Stimulated activated naive CD4-positive, alpha-beta T cell treated with Interleukin-2 at 50 U/mL for 16 hours (primary cell): ENCODE measurements around the gene PKIG.

Experiments used
- DNase-seq: peaks from one replicate; lab custom pipeline; 2025; lab: John Stamatoyannopoulos, UW

The PKIG gene

DNA sequence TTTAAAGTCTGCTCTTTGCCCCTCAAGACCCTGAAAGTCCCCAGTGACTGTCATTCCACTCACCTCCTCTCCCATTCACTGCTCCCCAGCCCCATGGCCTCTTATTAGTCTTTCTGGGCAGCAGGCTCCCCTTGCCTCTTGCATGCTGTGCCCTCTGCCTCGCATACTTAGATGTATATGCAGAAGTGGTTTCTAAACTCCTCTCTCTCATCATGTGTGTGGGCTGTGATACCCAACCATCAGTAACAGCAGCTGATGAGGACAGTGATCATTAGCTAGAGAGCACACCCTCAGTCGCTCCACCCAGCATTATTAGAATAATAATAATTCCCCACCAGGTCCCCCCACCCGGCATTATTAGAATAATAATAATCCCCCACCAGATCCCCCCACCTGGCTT is 14.5 kb downstream of the PKIG start:
- DNase-seq = no peak

DNA sequence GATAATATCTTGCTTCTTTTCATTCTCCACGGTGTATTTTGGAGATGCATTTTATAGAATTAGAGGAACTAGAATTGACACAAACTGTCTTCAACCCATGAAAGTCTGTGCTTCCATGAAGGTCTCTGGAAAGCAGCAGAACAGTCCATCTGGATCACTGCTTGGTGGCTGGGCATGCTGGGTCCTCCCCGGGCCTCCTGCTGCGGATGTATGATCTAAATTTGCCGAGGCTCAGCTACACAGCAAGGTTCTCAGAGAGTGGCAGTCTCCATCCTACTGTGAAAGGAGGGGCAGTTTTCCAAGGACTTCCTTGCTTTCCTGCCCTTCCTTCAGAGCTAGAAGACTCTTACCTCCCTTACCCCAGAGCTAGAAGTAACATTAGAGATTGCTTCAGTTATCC is 15.1 kb downstream of the PKIG start:
- DNase-seq = no peak

DNA sequence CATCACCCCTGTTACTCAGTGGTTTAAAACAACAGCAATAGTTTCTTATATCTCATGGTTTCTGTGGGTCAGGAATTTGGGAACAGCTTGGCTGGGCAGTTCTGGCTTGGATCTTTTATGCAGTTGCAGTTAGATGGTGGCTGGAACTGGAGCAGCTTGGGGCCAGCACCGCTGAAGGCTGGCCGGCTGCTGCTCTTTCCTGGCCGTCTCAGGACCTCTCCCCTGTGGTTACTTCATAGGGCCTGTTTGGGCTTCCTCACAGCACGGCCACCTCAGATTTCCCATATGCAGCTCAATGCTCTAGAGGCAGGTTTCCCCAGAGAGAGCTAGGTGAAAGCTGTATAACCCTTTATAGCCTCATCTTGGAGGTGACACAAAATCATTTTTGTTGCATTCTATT is 15.6 kb downstream of the PKIG start:
- DNase-seq = no peak

DNA sequence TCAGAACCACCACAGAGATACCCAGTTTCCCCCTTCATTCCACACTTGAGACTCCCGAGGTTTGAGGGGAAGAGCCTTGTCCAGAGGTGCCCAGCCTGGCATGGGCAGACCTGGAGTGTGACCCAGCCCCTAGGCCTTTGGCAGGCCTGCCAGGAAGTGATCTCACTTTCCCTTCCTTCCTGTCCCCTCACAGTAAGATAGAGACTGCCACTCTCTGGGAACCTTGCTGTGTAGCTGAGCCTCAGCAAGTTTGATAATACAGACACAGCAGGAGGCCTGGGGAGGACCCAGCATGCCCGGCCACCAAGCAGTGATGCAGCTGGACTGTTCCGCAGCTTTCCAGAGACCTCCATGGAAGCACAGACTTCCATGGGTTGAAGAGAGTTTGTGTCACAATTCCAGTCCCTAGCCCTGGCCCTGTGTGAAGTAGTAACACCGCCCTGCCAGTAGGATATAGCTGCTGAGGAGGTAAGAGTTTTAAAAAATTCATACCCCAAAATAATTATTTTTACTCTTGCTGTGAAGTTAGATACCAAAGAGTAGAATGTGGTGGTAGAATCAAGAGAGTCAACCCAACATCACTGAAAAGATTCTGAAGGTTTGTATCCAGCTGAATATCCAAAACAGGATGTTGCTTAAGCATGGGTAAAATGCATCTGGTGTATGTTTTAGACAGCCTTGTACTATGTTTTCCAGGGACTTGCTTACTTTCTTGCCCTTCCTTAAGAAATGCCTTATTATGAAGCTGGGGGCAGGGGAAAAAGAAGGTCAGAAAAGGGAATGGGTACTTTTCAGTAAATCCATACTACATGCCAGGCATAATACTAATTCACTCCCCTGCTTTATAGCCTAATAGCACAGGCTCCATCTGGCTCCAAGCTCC is 16.3 kb downstream of the PKIG start:
- DNase-seq = no peak

DNA sequence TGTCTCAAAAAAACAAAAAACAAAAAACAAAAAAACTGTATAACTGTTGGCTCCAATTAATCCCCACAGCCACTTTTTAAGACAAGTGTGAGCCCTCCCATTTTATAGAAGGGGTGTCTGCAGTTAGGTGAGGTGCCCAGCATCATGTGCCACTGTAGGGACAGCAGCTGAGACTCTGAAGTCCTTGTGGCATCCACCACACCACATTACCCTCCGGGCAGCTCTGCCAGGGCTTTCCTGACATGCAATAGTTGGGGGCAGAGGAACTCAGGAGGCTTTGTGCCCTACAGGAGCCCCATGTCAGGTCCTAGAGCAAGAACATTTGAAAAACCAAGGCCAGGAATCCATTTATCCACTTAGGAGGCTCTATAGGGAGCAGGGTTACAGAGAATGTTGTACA is 17.3 kb downstream of the PKIG start:
- DNase-seq = no peak

DNA sequence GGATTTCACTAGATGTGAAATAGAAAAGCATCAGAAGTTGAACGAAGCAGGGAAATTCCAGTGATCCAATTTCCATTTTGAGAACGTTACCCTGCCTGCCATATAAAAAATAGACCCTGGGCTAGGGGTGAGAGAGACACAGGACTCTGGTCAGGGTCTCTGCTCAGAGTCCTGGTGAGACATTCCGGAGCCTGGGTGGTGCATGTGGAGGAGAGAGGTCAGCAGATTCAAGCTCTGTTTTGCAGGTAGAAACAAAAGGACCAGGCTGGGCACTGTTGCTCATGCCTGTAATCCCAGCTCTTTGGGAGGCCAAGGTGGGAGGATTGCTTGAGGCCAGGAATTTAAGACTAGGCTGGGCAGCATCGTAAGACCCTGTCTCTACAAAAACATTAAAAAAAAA is 17.9 kb downstream of the PKIG start:
- no peak for DNase-seq

DNA sequence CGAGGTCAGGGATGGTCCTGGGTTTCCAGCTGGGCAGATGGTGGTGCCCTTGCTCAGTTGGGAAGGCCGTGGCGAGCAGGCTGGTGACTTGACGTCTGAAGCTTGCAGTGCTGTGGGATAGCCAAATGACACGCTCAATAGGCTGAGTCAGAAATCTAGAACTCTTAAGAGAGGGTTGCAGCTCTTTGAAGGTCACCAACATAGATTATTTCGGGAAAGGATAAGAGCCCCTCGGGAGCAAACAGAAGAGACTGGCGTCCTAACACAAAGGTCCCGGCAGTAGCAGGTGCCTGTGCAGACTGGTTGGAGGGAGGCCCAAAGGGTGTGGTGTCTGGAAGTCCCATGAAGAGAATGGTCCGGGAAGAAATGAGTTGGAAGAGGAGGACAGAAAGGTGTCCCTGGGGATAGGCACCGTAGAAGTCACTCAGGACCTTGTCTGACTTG is 18.4 kb downstream of the PKIG start:
- no peak for DNase-seq

DNA sequence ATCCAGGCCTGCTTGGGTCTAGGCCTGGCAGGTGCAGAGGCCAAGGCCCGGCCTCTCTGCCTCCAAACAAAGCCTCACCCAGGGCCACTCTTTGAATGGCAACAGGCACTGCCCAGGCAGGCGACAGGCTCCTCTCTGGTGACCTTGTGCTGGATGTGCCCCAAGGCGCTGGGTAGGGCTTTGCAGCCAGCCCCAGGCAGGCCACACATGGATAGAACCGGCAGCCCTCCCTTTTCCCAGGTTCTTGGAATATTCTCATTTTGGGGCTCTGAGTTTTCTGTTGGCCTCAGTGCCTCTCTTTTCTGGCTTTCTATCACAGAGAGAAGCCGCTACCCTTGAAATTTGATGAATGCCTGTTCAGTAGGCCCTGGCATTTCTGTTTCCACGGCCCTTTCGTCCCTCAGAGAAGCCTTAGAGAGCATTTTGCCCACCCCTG is 18.9 kb downstream of the PKIG start:
- DNase-seq = no peak

DNA sequence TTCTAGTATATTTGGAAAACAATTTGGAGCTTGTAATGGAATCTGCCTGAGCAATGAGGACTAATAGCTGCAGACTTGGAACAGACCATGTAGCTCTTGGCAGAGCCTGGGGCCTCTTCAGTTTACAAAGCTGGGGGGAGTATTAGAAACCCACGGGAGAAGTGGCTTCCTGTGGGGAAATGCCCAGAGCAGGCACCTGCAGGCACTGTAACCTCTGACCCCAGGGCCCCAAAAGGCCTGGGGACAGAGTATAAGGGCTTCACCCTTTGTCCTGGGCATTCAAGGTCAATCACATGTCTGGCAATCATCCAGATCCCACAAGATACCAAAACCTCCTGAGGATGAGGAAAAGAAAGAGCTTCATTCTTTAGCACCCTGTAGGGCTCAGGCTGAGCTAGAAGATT is 19.4 kb downstream of the PKIG start:
- DNase-seq = no peak

DNA sequence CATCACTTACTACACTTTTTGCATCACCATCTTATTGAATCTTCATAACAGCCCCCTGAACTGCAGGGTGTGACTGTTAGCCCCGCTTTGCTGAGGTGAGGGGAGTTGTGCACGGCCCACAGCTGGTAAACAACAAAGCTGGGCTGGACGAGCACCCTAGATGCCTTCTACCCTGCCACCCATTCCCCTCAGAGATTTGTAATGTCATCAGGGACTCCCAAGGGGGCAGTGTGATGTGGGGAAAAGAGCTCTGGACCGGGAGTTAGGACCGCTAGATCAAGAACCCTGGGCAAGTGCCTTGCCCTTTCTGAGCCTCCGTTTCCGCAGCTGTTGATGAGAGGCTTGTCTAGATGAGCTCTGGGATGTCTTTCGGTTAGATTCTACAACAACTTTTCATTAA is 20.9 kb downstream of the PKIG start:
- no peak for DNase-seq

DNA sequence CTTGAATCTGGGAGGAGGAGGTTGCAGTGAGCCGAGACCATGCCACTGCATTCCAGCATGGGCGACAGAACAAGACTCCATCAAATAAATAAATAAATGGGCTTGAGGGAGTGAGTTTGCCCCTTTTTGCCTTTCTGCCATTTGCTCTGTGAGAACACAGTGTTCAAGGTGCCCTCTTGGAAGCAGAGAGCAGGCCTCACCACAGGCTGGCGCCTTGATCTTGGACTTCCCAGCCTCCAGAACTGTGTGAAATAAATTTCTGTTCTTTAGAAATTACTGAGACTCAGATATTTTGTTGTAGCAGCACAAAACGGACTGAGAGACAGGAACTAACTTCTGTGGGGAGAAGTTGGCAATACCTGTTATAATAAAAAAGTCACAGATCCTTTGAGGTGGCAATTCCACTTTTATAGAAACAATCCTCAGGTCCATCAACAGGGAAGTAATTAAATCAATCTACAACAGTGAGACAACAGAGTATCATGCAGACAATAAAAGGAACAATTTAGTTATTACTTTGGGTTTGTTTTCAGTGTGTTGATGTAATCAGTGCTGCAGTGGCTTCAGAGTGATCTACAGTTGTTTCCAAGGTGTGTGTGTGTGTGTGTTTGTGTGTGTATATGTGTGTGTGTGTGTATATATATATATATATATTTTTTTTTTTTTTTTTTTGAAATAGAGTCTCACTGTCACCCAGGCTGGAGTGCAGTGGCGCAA is 24.5 kb downstream of the PKIG start:
- DNase-seq = no peak

DNA sequence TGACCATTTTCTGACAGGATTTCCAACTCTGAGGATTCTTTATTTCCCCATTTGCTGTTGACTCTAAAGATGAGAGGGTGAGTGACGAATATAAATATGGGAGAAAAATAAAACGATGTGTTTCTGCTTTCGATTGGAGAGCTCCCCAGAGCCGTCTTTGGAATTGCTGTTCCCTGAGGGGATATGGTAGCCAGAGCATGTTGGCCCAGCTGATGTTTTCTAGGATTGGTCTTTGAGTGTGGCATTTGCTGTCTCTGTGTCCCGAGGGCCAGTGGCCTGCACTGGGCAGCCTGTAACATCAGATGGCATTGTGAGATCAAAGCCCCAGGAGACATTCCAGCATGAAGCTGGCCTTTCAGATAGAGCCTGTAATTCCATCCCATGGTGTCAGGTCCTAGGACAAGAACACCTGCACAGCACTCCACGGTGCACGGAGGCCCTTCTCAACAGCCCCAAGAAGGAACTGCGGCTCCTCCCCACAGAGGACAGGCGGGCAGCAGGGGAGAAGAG is 26.7 kb downstream of the PKIG start:
- no peak for DNase-seq

DNA sequence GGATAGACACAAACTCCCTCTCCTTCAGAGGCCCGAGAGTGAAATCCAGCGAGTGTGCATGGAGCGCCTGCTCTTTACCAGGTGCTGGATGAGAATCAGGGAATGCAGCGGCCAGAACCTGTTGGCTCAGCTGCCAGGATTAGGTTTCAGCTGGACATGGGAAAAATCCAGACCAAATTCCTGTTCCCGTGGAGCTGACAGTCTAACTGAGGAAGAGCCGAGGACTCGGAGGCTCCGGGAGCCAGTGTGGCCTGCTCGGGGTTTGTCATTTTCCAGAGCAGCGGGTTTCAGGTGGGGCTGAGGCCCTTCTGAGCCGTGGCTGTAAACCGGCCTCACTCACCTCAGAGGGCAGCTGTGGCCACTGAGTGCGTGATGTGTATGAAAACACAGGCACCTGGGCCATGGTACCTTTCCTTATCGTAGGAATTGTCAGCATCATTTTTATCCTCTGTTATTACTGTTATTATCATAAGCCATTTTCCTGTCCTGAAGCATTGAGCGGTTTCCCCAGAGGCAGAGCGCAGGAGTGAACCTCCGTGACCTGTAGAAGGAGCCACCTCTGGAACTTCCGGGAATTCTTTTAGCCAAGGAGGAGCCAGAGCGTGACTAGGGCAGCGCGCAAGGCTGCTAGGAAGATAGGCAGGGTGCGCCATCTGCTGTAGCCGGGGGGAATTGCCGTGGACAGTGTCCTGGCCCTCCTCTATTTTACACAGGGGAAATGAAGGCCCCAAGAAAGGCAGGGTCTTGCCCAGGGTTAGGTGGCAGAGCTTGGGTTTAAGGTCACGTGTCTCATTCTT is 27.3 kb downstream of the PKIG start:
- DNase-seq = peak; percentile 73

DNA sequence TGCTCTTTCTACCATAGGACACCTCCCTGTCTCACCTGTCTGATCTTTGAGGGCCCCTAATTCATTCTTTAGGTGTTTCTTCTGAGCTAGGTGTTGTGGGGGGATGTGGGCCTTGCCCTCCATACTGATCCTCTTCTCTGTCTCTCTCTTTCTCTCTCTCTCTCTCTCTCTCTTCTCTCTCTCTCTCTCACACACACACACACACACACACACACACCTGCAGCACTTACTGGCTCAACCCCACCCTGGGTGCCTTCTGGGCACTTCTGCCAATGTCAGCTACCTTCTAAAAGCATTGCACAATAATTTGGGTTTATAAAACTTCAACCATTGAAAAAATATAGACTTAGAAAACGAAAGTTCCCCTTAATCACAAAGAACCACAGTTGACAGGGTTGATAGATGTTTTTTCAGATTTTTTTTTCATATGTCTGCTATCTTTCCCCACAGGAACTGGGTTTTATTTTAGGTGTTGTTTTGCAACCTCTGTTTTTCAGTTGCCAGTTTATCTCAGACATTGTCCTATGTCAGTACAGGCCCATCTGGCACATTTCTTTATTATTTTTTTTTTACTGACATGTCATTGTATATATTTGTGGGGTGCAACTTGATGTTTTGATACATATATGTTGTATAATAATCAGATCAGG is 28.1 kb downstream of the PKIG start:
- no peak for DNase-seq

DNA sequence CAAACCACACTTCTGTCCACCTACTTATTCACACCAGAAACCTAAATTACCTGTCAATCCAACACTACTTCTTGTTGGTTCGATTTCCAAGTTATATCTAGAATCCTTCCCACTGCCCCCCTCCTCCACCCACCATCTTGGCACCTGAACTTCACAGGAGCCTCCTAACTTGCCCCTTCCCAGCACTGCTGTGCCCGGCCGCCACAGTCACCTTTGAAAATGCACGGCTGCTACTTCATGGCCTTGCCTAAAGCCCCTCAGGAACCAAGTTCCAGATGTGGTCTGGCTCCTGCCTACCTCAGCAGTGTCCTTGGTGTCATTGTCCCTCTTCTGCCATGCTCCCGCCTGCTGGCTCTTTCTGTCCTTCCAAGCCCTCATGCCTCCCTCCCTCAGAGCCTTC is 31.2 kb downstream of the PKIG start:
- no peak for DNase-seq

DNA sequence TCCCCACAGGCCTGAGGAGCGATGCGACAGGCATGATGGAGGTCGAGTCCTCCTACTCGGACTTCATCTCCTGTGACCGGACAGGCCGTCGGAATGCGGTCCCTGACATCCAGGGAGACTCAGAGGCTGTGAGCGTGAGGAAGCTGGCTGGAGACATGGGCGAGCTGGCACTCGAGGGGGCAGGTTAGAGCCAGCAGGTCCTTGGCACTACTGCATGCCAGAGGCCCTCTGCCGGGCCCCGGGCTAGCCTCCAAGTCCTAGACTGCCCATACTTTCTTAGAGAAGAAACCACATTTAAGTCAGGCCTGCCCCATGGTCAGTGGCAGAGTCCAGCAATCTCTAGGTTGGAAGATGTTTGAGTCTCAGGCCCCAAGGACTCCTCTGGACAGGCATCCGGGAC is 32.1 kb downstream of the PKIG start:
- DNase-seq = no peak

DNA sequence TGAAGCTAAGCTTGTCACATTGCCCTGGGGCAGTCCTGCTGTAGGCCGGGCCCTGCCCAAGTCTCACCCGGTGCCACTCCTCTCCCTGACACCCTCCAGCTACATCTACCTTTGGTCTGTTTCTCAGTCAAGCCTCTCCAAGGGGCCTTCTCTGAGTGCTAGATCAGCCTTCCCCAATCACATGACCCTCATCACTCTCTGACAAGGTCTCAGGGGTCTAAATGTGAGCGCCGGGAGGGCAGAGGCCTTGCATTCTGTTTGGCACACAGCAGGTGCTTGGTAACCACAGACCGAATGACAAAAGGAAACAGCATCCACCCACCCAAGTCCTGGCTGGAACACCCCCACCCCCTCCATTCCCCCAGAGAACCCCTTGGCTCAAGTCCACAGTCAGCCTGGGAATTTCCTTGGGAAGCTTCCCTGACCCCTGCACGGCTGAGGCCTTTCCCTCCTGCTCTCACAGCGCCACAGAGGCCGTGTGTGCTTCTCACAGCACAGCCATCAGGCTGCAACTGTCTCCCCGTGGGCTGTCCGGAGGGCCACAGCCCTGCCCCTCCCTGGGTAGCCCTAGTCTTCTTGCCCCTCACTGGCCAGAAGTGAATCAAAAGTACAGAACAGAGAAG is 32.9 kb downstream of the PKIG start:
- no peak for DNase-seq

DNA sequence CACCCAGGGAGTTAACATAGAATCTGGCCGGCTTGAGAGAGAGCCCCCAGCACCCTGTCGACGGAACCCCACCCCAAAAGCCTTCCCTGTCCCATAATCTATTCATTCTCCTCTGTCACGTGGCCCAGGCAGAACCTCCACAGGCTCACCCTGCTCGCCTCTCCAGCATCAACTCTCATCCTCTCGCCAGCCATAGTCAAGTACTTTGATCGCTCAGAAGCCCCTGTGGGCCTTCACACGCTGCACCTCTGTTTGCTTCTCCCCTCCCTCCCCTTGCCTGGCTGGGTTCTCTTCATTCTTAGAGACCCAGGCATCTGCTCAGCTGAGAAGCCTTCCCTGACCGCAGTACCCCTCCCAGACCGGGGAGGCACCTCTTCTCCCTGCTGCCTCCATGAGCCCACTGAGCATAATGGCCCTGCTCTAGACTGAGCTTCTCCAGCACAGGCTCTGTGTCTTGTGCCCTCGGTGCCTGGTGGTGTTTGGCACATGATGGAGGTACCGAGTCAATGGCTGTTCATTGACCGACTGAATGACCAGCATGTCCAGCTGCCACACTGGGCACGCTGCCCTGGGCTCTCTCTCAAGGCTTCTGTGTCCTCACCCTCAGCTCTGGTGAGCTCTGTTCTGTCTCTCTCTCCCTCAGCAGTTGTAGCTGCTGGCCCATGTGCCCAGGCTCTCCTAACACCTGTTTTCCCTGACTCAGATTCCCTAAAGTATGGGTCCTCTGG is 33.7 kb downstream of the PKIG start:
- no peak for DNase-seq

DNA sequence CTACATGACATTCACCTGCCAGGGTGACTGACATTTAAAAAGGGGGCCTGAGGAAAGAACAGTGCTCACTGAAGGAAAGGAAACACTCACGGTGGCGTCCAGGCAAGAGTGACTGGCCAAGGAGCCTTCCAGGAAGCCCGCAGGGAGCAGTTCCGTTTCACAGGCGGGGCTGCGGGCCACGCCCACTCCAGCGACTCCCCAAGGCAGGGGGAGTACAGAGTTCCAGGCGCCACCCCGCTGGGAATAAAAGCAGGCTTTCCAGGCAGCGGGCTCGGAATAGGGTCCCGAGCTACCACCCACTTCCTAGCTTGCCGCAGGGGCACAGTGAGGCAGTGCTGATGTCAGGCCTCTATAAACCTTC is 34.2 kb downstream of the PKIG start:
- no peak for DNase-seq

DNA sequence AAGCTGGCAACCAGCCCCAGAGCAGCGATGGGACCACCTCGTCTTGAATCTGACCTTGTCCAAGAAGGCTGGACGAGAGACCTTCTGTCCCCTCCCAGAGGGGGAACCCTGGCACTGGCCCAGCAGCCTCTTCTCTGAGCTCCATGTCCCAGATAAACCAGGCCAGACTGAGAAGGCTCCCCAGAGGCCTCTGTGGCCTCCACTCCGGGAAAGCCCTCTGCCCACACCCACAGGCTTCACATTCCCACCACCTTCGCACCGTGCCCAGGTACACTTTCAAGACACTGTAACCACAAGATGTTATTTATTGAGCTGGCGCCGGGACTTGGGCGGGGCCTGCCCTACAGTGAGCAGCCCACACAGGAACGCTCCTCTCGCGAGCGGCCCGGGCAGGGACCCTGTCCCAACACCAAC is 35.9 kb downstream of the PKIG start:
- DNase-seq = peak; percentile 14

DNA sequence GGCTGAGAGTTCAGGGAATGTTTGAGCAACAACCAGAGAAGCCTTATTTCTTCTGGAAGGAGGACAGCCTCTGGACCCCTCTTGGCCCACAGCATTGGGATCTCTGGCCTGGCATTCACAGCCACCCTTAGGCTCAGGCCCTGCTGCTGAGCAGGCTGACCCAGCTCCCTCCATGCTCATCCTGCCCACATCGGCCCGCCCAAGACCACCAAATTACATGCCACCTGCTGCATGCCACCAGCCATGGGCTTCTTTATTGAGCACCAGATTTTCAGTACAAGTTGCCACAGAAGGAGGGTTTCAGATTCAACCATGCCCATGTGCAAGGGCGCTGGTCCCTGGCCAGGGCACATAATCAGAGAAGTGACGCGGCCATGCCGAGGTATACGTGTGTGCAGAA is 36.9 kb downstream of the PKIG start:
- DNase-seq = no peak
